ENCODE results near the gene TFF2. TPM values are rescaled to one million over a fixed set of nuclear protein-coding genes. Genes with fewer than 3 reads are reported as not detected.

TFF2 gene
- total RNA-seq, 2 experiments from 2014 or later, result not detected

- no peak for ATAC-seq
- H3K9me3 Mint-ChIP-seq (ENCODE audit: low read depth), result no peaks in the 10 kb centered on the region
- CTCF ChIA-PET, result interaction anchor here (1.3 to 2.7 kb wide), 4 partner anchors 13 to 152 kb away, joined by 3 to 15 read pairs (median 5); no protein-coding TSS in a partner anchor
Measured at GRCh38 chr21:42297377-42297776, 53.4 kb downstream of the TFF2 start.

DNA sequence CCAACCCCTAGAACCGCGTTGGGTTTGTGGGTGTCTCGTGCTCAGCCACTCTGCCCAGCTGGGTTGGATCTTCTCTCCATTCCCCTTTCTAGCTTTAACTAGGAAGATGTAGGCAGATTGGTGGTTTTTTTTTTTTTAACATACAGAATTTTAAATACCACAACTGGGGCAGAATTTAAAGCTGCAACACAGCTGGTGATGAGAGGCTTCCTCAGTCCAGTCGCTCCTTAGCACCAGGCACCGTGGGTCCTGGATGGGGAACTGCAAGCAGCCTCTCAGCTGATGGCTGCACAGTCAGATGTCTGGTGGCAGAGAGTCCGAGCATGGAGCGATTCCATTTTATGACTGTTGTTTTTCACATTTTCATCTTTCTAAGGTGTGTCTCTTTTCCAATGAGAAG is 54.3 kb downstream of the TFF2 start:
- DNase-seq (no peak), ATAC-seq (no peak)
- CTCF ChIA-PET, result interaction anchor here (1.1 to 2.7 kb wide), 4 partner anchors 14 to 151 kb away, joined by 3 to 15 read pairs (median 5); no protein-coding TSS in a partner anchor
- Mint-ChIP-seq H3K4me3 (no peak overlapping the region), H3K9me3 (ENCODE audit: low read depth) (no peaks in the 10 kb centered on the region), H3K27me3 (no peaks in the 10 kb centered on the region), H3K36me3 (no peaks in the 10 kb centered on the region), H3K4me1 (peaks cover 19% of the 10 kb centered on the region), H3K27ac (no peak overlapping the region)

More at GRCh38 chr21:42297377-42297776, 53.4 kb downstream of the TFF2 start:
- Mint-ChIP-seq H3K36me3 (no peaks in the 10 kb centered on the region), H3K4me1 (peaks cover 19% of the 10 kb centered on the region), H3K27me3 (no peaks in the 10 kb centered on the region), H3K4me3 (no peak overlapping the region), H3K27ac (no peak overlapping the region)
- DNase-seq, result no peak

Other genes starting within 250 kb of the TFF2 start
- gene ABCG1, start 131.9 kb downstream of the TFF2 start, total RNA-seq, result 10 to 100 TPM in 1 of 2 experiments, 1 to 10 TPM in 1; 6.7 to 13.2 TPM
- gene TFF3, start 35.6 kb downstream of the TFF2 start, total RNA-seq, result not detected
- not detected for gene TFF1, start 15.5 kb upstream of the TFF2 start, total RNA-seq
- 10 to 100 TPM; 22.3 to 27.4 TPM for gene TMPRSS3, start 45.1 kb upstream of the TFF2 start, total RNA-seq
- gene UBASH3A, start 52.9 kb upstream of the TFF2 start, total RNA-seq, result 10 to 100 TPM; 75.3 to 89.5 TPM
- gene RSPH1, start 145.2 kb upstream of the TFF2 start, total RNA-seq, result not detected
- gene SLC37A1, start 162.9 kb upstream of the TFF2 start, total RNA-seq, result 10 to 100 TPM; 14.0 to 14.8 TPM

All from activated CD8-positive, alpha-beta memory T cell treated with anti-CD3 and anti-CD28 coated beads, Interleukin-2, amount 10 ng/mL, durations not matched to agents 7 days and 5 days (primary cell).